GM18498 (cell line): ENCODE results near the gene BCL3.

Source experiments
- ATAC-seq: cut with Tn5 transposase; IDR thresholded peaks from one replicate; pipeline ENCODE4 v1.9.1; 2021; ENCODE audit warnings: mild to moderate bottlenecking, moderate library complexity; ENCODE audit not compliant: unreplicated experiment

Gene BCL3

GRCh38 chr19:44785271-44785670 is 36.8 kb downstream of the BCL3 start:
- no peak for ATAC-seq

- ATAC-seq, result no peak
Measured at GRCh38 chr19:44785993-44786392, 37.5 kb downstream of the BCL3 start.

- ATAC-seq, result no peak
Measured at GRCh38 chr19:44788971-44789370, 40.5 kb downstream of the BCL3 start.

GRCh38 chr19:44789943-44790483 is 41.5 kb downstream of the BCL3 start:
- no peak for ATAC-seq

- ATAC-seq, result no peak
Measured at GRCh38 chr19:44792281-44792680, 43.8 kb downstream of the BCL3 start.

- no peak for ATAC-seq
Measured at GRCh38 chr19:44794610-44795009, 46.1 kb downstream of the BCL3 start.

- ATAC-seq, result no peak
Measured at GRCh38 chr19:44795398-44795987, 47.0 kb downstream of the BCL3 start.

GRCh38 chr19:44796701-44797115 is 48.2 kb downstream of the BCL3 start:
- ATAC-seq, result no peak

- no peak for ATAC-seq
Measured at GRCh38 chr19:44799627-44800346, 51.3 kb downstream of the BCL3 start.

GRCh38 chr19:44800461-44800860 is 52.0 kb downstream of the BCL3 start:
- ATAC-seq, result peak; percentile 65

GRCh38 chr19:44803442-44804428 is 55.2 kb downstream of the BCL3 start:
- no peak for ATAC-seq

- no peak for ATAC-seq
Measured at GRCh38 chr19:44806291-44806690, 57.8 kb downstream of the BCL3 start.

- no peak for ATAC-seq
Measured at GRCh38 chr19:44807162-44807561, 58.7 kb downstream of the BCL3 start.

- ATAC-seq, result no peak
Measured at GRCh38 chr19:44807652-44808462, 59.3 kb downstream of the BCL3 start.

- ATAC-seq, result no peak
Measured at GRCh38 chr19:44808463-44809371, 60.2 kb downstream of the BCL3 start, which contains the start of gene BCAM. TSS of gene BCAM (plus strand) at chr19:44809103. CDS start at chr19:44809125, 22 bp downstream.
